HG03280 (cell line): Measurements from ENCODE around the gene AP2B1.

Experiments
- ATAC-seq: cut with Tn5 transposase; IDR thresholded peaks from one replicate; pipeline ENCODE4 v1.9.1; 2021; ENCODE audit warnings: mild to moderate bottlenecking, moderate library complexity; ENCODE audit not compliant: unreplicated experiment

AP2B1 gene

GRCh38 chr17:35726953-35727460 lies 139.9 kb downstream of the AP2B1 start:
- ATAC-seq = no peak

GRCh38 chr17:35727635-35728034 lies 140.5 kb downstream of the AP2B1 start:
- no peak for ATAC-seq

- no peak for ATAC-seq
These were observed 141.4 kb downstream of the AP2B1 start for GRCh38 chr17:35728551-35728950.

- ATAC-seq = no peak
These were observed 142.3 kb downstream of the AP2B1 start for GRCh38 chr17:35729405-35729833.

- no peak for ATAC-seq
These were observed 143.4 kb downstream of the AP2B1 start for GRCh38 chr17:35730400-35731005.

GRCh38 chr17:35731239-35731916 lies 144.3 kb downstream of the AP2B1 start, which contains the start of gene RASL10B:
TSS of gene RASL10B (plus strand) at chr17:35731639. CDS start at chr17:35735185, 3,546 bp downstream.
- ATAC-seq = no peak

- ATAC-seq = no peak
These were observed 145.0 kb downstream of the AP2B1 start for GRCh38 chr17:35731917-35732805.

GRCh38 chr17:35732806-35733136 lies 145.6 kb downstream of the AP2B1 start:
- no peak for ATAC-seq

- ATAC-seq = no peak
These were observed 146.2 kb downstream of the AP2B1 start for GRCh38 chr17:35733366-35733765.

- ATAC-seq = no peak
These were observed 147.3 kb downstream of the AP2B1 start for GRCh38 chr17:35734396-35734795.

- no peak for ATAC-seq
These were observed 148.1 kb downstream of the AP2B1 start for GRCh38 chr17:35735036-35735805.

GRCh38 chr17:35736236-35736635 lies 149.1 kb downstream of the AP2B1 start:
- no peak for ATAC-seq

GRCh38 chr17:35738519-35739133 lies 151.5 kb downstream of the AP2B1 start:
- ATAC-seq = no peak

- ATAC-seq = no peak
These were observed 153.1 kb downstream of the AP2B1 start for GRCh38 chr17:35740216-35740615.

GRCh38 chr17:35740997-35741931 lies 154.1 kb downstream of the AP2B1 start:
- ATAC-seq = no peak

- ATAC-seq = no peak
These were observed 155.4 kb downstream of the AP2B1 start for GRCh38 chr17:35742496-35742895.

GRCh38 chr17:35742896-35743477 lies 155.9 kb downstream of the AP2B1 start:
- ATAC-seq = no peak

- ATAC-seq = no peak
These were observed 156.7 kb downstream of the AP2B1 start for GRCh38 chr17:35743626-35744328.
